IMR-90 (cell line): ENCODE measurements around the gene DYNLT4. TPM values are rescaled to one million over a fixed set of nuclear protein-coding genes. Genes with fewer than 3 reads are reported as not detected.
A peak's percentile ranks its signal among the peaks of the same experiment; 100 is the strongest.

Experiments
- ATAC-seq: fragments of 200-7000 bp; cut with Tn5 transposase; 2 replicates; pipeline ENCODE4 v1.9.1; 2020; ENCODE audit warnings: low read depth, mild to moderate bottlenecking, moderate library complexity
- BruUV-seq: library from RNA; stranded (reverse); fragments of 400-500 nt; replicated peaks from 2 replicates; lab custom pipeline; 2021; lab: Mats Ljungman, UMichigan
- CTCF ChIA-PET: fragments of 300-600 bp; formaldehyde crosslinking; extraction: SDS; loops from one replicate; lab custom pipeline; 2021; ENCODE audit warnings: antibody characterized with exemption; lab: Yijun Ruan, JAX
- POLR2A ChIA-PET: fragments of 300-600 bp; sonication (Branson Sonifier 250); formaldehyde crosslinking; loops from one replicate; lab custom pipeline; 2022; ENCODE audit warnings: antibody characterized with exemption; ENCODE audit not compliant: unreplicated experiment; lab: Charles Lee
- DNase-seq: peaks from one replicate; pipeline ENCODE4 v3.0.0; 2013
- H2AFZ ChIP-seq: replicated peaks from 2 replicates; pipeline ENCODE3; 2013; ENCODE audit warnings: low read length, mild to moderate bottlenecking; ENCODE audit not compliant: poor library complexity
- H2AK5ac ChIP-seq: 2 replicates; pipeline ENCODE4 v1.6.1; 2013; ENCODE audit warnings: low read depth, low read length, inconsistent platforms
- H2AK9ac ChIP-seq: replicated peaks from 2 replicates; pipeline ENCODE3; 2013; ENCODE audit warnings: mild to moderate bottlenecking, low read depth, low read length, moderate library complexity; ENCODE audit not compliant: poor library complexity
- H2BK120ac ChIP-seq: 2 replicates; pipeline ENCODE4 v1.6.1; 2013; ENCODE audit warnings: low read depth, low read length, inconsistent platforms
- H2BK15ac ChIP-seq: 3 replicates; pipeline ENCODE4 v1.6.1; 2013; ENCODE audit warnings: low read depth, low read length, inconsistent platforms
- H2BK20ac ChIP-seq: 2 replicates; pipeline ENCODE4 v1.6.1; 2013; ENCODE audit warnings: low read depth, mild to moderate bottlenecking, inconsistent platforms, low read length, moderate library complexity
- H2BK5ac ChIP-seq: 2 replicates; pipeline ENCODE4 v1.6.1; 2013; ENCODE audit warnings: mild to moderate bottlenecking, low read depth, low read length, inconsistent platforms; ENCODE audit not compliant: poor library complexity, severe bottlenecking
- H3K14ac ChIP-seq: replicated peaks from 2 replicates; pipeline ENCODE4 v1.6.1; 2013; ENCODE audit warnings: low read depth, low read length, inconsistent platforms
- H3K18ac ChIP-seq: 2 replicates; pipeline ENCODE4 v1.6.1; 2013; ENCODE audit warnings: low read depth, low read length, control low read depth
- H3K23ac ChIP-seq: 2 replicates; pipeline ENCODE4 v1.6.1; 2013; ENCODE audit warnings: low read depth, low read length, inconsistent platforms
- H3K27ac ChIP-seq: 2 replicates; pipeline ENCODE4 v1.5.1; 2013; ENCODE audit warnings: mild to moderate bottlenecking, control low read depth, low read length; ENCODE audit not compliant: insufficient read depth
- H3K27me3 ChIP-seq: 2 replicates; pipeline ENCODE4 v1.6.1; 2013; ENCODE audit warnings: low read length; ENCODE audit not compliant: control insufficient read depth, insufficient read depth
- H3K36me3 ChIP-seq: 2 replicates; pipeline ENCODE4 v1.6.1; 2013; ENCODE audit warnings: low read length, mixed read lengths; ENCODE audit not compliant: control insufficient read depth, insufficient read depth
- H3K4ac ChIP-seq: 2 replicates; pipeline ENCODE4 v1.6.1; 2013; ENCODE audit warnings: low read depth, low read length, inconsistent platforms
- H3K4me1 ChIP-seq: 2 replicates; pipeline ENCODE4 v1.6.1; 2013; ENCODE audit warnings: low read length, mixed read lengths; ENCODE audit not compliant: control insufficient read depth, insufficient read depth
- H3K4me2 ChIP-seq: 2 replicates; pipeline ENCODE4 v1.6.1; 2013; ENCODE audit warnings: low read depth, mild to moderate bottlenecking, control low read depth, low read length, moderate library complexity
- H3K4me3 ChIP-seq: 2 replicates; pipeline ENCODE4 v1.5.1; 2013; ENCODE audit warnings: low read depth, mild to moderate bottlenecking, control low read depth, low read length, moderate library complexity; ENCODE audit not compliant: insufficient read depth
- H3K56ac ChIP-seq: 2 replicates; pipeline ENCODE4 v1.6.1; 2013; ENCODE audit warnings: low read length, inconsistent platforms; ENCODE audit not compliant: insufficient read depth; ENCODE audit errors: extremely low read depth
- H3K79me1 ChIP-seq, 2 experiments: 2 replicates each; pipeline ENCODE4 v1.6.1; 2013; ENCODE audit warnings: low read length in 2 of 2, inconsistent platforms in 1 of 2, low read depth in 1 of 2
- H3K9ac ChIP-seq: 2 replicates; pipeline ENCODE4 v1.6.1; 2013; ENCODE audit warnings: low read depth, low read length, control low read depth
- H3K9me1 ChIP-seq: 2 replicates; pipeline ENCODE4 v1.6.1; 2013; ENCODE audit warnings: low read length, inconsistent platforms; ENCODE audit not compliant: insufficient read depth
- H3K9me3 ChIP-seq: 2 replicates; pipeline ENCODE4 v1.6.1; 2013; ENCODE audit warnings: low read length; ENCODE audit not compliant: control insufficient read depth, insufficient read depth
- H4K20me1 ChIP-seq: 2 replicates; pipeline ENCODE4 v1.6.1; 2013; ENCODE audit warnings: low read length, inconsistent platforms; ENCODE audit not compliant: insufficient read depth
- H4K5ac ChIP-seq: 2 replicates; pipeline ENCODE4 v1.6.1; 2013; ENCODE audit warnings: mild to moderate bottlenecking, low read depth, low read length, control low read depth
- H4K8ac ChIP-seq, 2 experiments: 2 replicates each; pipeline ENCODE4 v1.6.1; 2013; ENCODE audit warnings: low read depth in 2 of 2, low read length in 2 of 2, control low read depth in 1 of 2, inconsistent platforms in 1 of 2
- H4K91ac ChIP-seq: 2 replicates; pipeline ENCODE4 v1.6.1; 2013; ENCODE audit warnings: low read depth, low read length, inconsistent platforms; ENCODE audit not compliant: insufficient read depth
- ELK1 ChIP-seq: fragments of 150-350 bp; IDR thresholded peaks from 2 replicates; pipeline ENCODE4 v1.6.1; 2016; ENCODE audit warnings: low read depth, mild to moderate bottlenecking, low read length, moderate library complexity, borderline replicate concordance
- POLR2A ChIP-seq: IDR thresholded peaks from 2 replicates; pipeline ENCODE4 v1.6.1; 2012; ENCODE audit warnings: mild to moderate bottlenecking, low read depth, low read length
- RAD21 ChIP-seq: IDR thresholded peaks from 2 replicates; pipeline ENCODE4 v1.6.1; 2012; ENCODE audit warnings: low read length, improper control_type of control experiment
- WGBS, 2 experiments: methylation state at CpG; one replicate each; pipeline versions ENCODE4 v1.1.5 to v1.1.7; 2013; ENCODE audit warnings: missing lambda C conversion rate in 2 of 2; ENCODE audit not compliant: insufficient read length in 1 of 2; ENCODE audit errors: extremely low coverage in 2 of 2; 5-methylcytosine and 5-hydroxymethylcytosine counted together
- dilution Hi-C: fragments of 300-500 bp; cut with HindIII; formaldehyde crosslinking; loops from one replicate; pipeline ENCODE4 v1.14.3; 2018; ENCODE audit warnings: low sequenced_read_pairs; ENCODE audit not compliant: unreplicated experiment
- in situ Hi-C: fragments of 300-500 bp; cut with MboI; formaldehyde crosslinking; loops from 3 replicates; pipeline ENCODE4 v1.14.3; 2019; ENCODE audit warnings: low sequenced_read_pairs, inconsistent platforms, mixed read lengths
- intact Hi-C: fragments of 100-400 bp; cut with micrococcal nuclease; formaldehyde crosslinking; loops from 2 replicates; pipeline ENCODE4 v1.10.0; 2022
- polyA plus RNA-seq, 3 experiments: library from polyadenylated mRNA; depleted of rRNA; stranded (reverse); fragments of >200 nt; gene quantifications; 2 replicates each; pipeline ENCODE4 v1.2.3, GENCODE V29; 2012; ENCODE audit warnings: low replicate concordance in 1 of 3
- total RNA-seq: library from RNA; depleted of rRNA; stranded (reverse); fragments of >200 nt; gene quantifications from 2 replicates; pipeline ENCODE4 v1.2.3, GENCODE V29; 2012

The DYNLT4 gene
- total and polyA plus RNA-seq, 2 of the 4 experiments (the other 2 are of a cell fraction): not detected

GRCh38 chr1:44821240-44821715 lies 14.1 kb upstream of the DYNLT4 start:
- no peak overlapping the region for H3K4me2 ChIP-seq
- no peaks in the 10 kb centered on the region for H3K36me3 ChIP-seq
- no peak overlapping the region for H4K8ac ChIP-seq
- H3K4me1 ChIP-seq: no peaks in the 10 kb centered on the region; the same call in 1 of the 2 replicates
- H4K91ac ChIP-seq: no peak overlapping the region
- H2AK5ac ChIP-seq: peak overlapping the region; percentile 26; the same call in 1 of the 2 replicates
- H3K4me3 ChIP-seq: no peak overlapping the region
- no peak overlapping the region for H2AK9ac ChIP-seq
- H3K56ac ChIP-seq: no peak overlapping the region
- no peaks in the 10 kb centered on the region for H3K9me3 ChIP-seq
- H3K9ac ChIP-seq: no peak overlapping the region
- POLR2A ChIA-PET: interaction anchor here (1.1 kb wide), 1 partner anchor 21 kb away, joined by 5 read pairs; the partner anchor contains the start of gene PLK3
- ATAC-seq (no peak), DNase-seq (no peak)
- peaks cover 3% of the 10 kb centered on the region; the same call in 1 of the 2 replicates for H3K9me1 ChIP-seq
- H4K20me1 ChIP-seq: peaks cover 8% of the 10 kb centered on the region; the same call in 1 of the 2 replicates
- H3K4ac ChIP-seq: no peak overlapping the region
- no TSS peak for BruUV-seq
- H3K27ac ChIP-seq: no peak overlapping the region
- H2BK5ac ChIP-seq: no peak overlapping the region
- H2AFZ ChIP-seq: no peak overlapping the region
- CTCF ChIA-PET: interaction anchor here (0.6 kb wide), 1 partner anchor 179 kb away, joined by 3 read pairs; no protein-coding TSS in a partner anchor
- no peak overlapping the region for H2BK120ac ChIP-seq
- TF ChIP-seq POLR2A: 0 out of 2 replicates have a peak, but pooled peaks have one; percentile 19
- TF ChIP-seq RAD21: no peak
- no peak for TF ChIP-seq ELK1
- H3K27me3 ChIP-seq: no peaks in the 10 kb centered on the region
- in situ Hi-C loops: no loop called here
- no peak overlapping the region for H4K5ac ChIP-seq
- H3K18ac ChIP-seq: no peak overlapping the region
- intact Hi-C loops: no loop called here
- H2BK20ac ChIP-seq: no peak overlapping the region
- 93% methylated on average over 2 of the region's 9 CpGs; no CpG with 5 or more reads in 1 of the 2 experiments for WGBS, 2 experiments
- dilution Hi-C loops: no loop called here
- H3K14ac ChIP-seq: no peak overlapping the region
- no peak overlapping the region; the same call in 2 of the 3 replicates for H2BK15ac ChIP-seq
- no peaks in the 10 kb centered on the region; a peak in 1 of 4 replicates for H3K79me1 ChIP-seq
- H3K23ac ChIP-seq: peak overlapping the region; percentile 39; the same call in 1 of the 2 replicates
